GM12801 (cell line): ENCODE measurements around the gene MRPL52.

Experiments used
- CTCF ChIP-seq: IDR thresholded peaks from one replicate; pipeline ENCODE4 v1.5.1; 2011; ENCODE audit warnings: control low read depth; ENCODE audit not compliant: insufficient read length; ENCODE audit errors: extremely low read depth

The MRPL52 gene

DNA sequence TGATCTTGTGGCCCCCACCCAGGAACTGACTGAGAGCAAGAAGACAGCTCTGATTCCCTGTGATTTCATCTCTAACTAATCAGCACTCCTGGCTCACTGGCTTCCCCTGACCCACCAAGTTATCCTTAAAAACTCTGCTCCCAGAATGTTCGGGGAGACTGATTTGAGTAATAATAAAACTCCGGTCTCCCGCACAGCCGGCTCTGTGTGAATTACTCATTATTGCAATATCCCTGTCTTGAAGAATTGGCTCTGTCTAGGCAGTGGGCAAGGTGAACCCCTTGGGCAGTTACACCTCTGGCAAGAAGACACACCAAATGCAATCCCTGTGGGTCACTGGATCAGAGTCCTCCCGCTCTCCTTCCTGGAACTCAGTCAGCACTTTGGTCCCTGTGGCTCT lies 35.7 kb upstream of the MRPL52 start:
- no peak for TF ChIP-seq CTCF

GRCh38 chr14:22794551-22794951 lies 35.1 kb upstream of the MRPL52 start:
- TF ChIP-seq CTCF = no peak

DNA sequence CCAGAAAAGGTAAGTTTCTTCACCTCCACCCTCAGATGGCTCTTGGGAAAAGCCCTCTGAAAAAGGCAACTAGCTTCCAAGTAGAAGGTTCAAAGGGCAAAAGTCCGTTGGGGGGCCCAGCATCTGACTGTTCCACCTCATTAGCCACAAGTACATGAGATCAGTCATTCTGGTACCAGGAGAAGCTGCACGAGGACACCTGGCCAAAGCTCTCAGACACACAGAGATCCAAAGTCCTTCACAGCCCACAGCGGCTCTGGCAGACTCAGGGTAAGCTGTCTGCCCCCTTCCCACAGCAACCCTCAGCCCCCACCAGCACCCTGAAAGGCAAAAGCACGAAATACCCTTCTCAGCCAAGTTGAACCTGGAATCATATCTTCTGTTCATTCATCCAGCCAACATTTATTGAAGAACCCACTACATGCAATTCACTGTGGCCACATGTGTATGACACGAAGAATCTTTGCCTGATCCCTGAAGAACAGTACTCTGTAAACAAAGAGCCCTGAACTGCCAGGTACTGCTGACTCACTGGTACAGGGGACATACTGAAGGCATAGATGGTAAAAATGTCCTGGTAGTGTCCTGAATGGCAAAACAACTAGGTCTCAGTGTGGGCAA lies 33.5 kb upstream of the MRPL52 start:
- TF ChIP-seq CTCF = no peak

- TF ChIP-seq CTCF = no peak
Observed at GRCh38 chr14:22797017-22797917, 32.4 kb upstream of the MRPL52 start.

DNA sequence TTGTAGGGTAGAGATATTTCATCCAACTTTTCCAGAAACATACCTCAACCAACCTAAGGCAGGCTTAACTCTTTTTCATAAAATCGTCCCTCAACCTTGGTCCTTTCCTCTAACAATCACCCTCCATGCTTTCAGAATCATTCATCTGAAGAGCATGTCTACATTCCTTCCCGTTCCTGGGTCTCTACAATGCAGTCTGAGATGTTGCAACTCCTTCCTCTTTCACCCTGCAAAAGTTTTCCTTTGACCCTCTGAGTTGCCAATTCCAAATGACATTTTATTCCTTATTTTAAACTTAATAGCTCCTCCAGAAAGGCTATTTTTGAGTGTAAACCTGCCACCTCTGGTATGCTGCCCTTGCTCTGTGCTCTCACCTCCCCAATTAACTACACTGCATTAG lies 31.2 kb upstream of the MRPL52 start:
- TF ChIP-seq CTCF = no peak

- TF ChIP-seq CTCF = no peak
Observed at GRCh38 chr14:22800346-22800745, 29.3 kb upstream of the MRPL52 start.

DNA sequence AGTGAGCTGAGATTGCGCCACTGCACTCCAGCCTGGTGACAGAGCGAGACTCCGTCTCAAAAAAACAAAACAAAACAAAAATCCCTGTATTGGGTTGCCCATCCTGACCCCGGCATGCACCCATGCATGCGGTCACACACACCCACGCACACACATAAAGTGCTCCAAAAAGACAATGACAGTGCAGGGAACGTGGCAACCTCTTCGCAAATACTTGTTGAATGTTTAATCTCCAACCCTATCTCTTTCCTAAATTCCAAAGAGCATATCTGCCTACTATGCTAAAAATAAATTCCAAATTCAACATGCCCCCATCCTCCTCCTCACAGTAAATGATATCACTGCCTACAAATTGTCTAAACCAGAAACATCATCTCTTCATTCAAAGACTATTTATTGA lies 28.0 kb upstream of the MRPL52 start:
- no peak for TF ChIP-seq CTCF
